ENCODE data around the gene APPBP2. TPM values are rescaled to one million over a fixed set of nuclear protein-coding genes. Genes with fewer than 3 reads are reported as not detected.

Gene APPBP2
- total RNA-seq, 1 donor from 2014 or later = 34.8 TPM

DNA sequence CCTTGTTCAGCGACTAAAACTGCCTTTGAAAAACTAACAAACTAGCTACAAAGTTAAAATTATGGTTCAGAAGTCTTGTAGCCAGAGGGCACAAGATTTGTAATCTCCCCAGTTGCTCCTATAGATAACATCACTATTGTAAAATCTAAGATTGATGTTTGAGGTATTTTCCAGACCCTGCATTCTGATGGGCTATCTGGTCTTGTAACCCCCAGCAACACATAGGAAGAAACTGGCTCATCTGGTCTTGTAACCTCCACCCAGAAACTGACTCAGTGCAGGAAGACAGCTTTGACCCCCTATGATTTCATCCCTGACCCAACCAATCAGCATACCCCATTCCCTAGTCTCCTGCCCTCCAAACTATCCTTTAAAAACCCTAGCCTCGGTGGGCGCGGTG is 116.0 kb downstream of the APPBP2 start:
- H3K27me3 Mint-ChIP-seq (ENCODE audit: unreplicated experiment) = no peaks in the 10 kb centered on the region
- no peak overlapping the region for H3K27ac Mint-ChIP-seq (ENCODE audit: unreplicated experiment)
- no peaks in the 10 kb centered on the region for H3K36me3 Mint-ChIP-seq (ENCODE audit: low read depth, unreplicated experiment)
- H3K4me3 Mint-ChIP-seq (ENCODE audit: unreplicated experiment) = no peak overlapping the region
- no peak for DNase-seq (ENCODE audit: low spot score)
- H3K4me1 Mint-ChIP-seq (ENCODE audit: unreplicated experiment) = no peaks in the 10 kb centered on the region
- H3K9me3 Mint-ChIP-seq (ENCODE audit: unreplicated experiment) = no peaks in the 10 kb centered on the region
- TF ChIP-seq, protein P1, sequence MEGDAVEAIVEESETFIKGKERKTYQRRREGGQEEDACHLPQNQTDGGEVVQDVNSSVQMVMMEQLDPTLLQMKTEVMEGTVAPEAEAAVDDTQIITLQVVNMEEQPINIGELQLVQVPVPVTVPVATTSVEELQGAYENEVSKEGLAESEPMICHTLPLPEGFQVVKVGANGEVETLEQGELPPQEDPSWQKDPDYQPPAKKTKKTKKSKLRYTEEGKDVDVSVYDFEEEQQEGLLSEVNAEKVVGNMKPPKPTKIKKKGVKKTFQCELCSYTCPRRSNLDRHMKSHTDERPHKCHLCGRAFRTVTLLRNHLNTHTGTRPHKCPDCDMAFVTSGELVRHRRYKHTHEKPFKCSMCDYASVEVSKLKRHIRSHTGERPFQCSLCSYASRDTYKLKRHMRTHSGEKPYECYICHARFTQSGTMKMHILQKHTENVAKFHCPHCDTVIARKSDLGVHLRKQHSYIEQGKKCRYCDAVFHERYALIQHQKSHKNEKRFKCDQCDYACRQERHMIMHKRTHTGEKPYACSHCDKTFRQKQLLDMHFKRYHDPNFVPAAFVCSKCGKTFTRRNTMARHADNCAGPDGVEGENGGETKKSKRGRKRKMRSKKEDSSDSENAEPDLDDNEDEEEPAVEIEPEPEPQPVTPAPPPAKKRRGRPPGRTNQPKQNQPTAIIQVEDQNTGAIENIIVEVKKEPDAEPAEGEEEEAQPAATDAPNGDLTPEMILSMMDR (IDR thresholded peaks at IDR 0.05; ENCODE audit: unreplicated experiment) = no peak

DNA sequence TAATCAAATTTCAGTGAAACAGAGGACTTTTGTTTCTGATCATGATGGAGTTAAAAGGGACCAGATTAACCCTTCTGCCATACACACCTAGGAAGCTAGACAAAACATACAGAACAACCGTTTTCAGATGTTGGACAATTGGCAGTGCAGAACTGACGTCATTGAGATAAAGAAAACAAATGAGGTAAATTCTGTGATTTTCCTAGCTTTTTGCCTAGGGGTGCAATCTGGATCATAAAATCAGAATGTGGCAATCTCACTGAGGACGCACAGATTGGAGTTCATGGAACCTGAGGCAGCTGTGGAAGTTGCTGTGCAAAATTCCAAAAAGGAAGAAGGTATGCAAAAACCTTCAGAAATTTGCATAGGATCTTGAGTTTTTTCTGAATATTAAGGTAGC is 119.2 kb downstream of the APPBP2 start:
- no peaks in the 10 kb centered on the region for H3K36me3 Mint-ChIP-seq (ENCODE audit: low read depth, unreplicated experiment)
- H3K27me3 Mint-ChIP-seq (ENCODE audit: unreplicated experiment) = no peaks in the 10 kb centered on the region
- no peaks in the 10 kb centered on the region for H3K9me3 Mint-ChIP-seq (ENCODE audit: unreplicated experiment)
- TF ChIP-seq, protein P1 (IDR thresholded peaks at IDR 0.05; ENCODE audit: unreplicated experiment) = no peak
- DNase-seq (ENCODE audit: low spot score) = no peak
- no peak overlapping the region for H3K4me3 Mint-ChIP-seq (ENCODE audit: unreplicated experiment)
- H3K27ac Mint-ChIP-seq (ENCODE audit: unreplicated experiment) = no peak overlapping the region
- no peaks in the 10 kb centered on the region for H3K4me1 Mint-ChIP-seq (ENCODE audit: unreplicated experiment)

DNA sequence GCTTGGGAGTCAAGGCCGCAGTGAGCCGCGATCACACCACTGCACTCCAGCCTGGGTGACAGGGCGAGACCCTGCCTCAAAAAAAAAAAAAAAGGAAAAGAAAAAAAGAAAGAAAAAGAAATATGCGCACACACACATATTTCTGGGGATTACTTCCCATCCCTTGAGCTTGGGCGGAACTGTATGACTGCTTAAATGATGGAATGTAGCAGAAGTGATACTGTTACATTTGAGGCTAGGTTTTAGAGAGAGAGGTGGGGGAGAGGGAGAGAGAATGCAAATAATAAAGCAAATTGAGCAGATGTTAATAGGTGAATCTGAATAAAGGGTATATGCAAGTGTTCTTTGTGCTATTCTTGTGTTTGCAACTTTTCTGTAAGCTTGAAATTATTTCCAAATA is 122.1 kb downstream of the APPBP2 start:
- Mint-ChIP-seq H3K4me3 (ENCODE audit: unreplicated experiment) (no peak overlapping the region), H3K27me3 (ENCODE audit: unreplicated experiment) (peaks cover 2% of the 10 kb centered on the region), H3K4me1 (ENCODE audit: unreplicated experiment) (peaks cover 3% of the 10 kb centered on the region), H3K27ac (ENCODE audit: unreplicated experiment) (no peak overlapping the region), H3K36me3 (ENCODE audit: low read depth, unreplicated experiment) (no peaks in the 10 kb centered on the region), H3K9me3 (ENCODE audit: unreplicated experiment) (no peaks in the 10 kb centered on the region)
- TF ChIP-seq, protein P1 (IDR thresholded peaks at IDR 0.05; ENCODE audit: unreplicated experiment) = no peak
- DNase-seq (ENCODE audit: low spot score) = no peak

DNA sequence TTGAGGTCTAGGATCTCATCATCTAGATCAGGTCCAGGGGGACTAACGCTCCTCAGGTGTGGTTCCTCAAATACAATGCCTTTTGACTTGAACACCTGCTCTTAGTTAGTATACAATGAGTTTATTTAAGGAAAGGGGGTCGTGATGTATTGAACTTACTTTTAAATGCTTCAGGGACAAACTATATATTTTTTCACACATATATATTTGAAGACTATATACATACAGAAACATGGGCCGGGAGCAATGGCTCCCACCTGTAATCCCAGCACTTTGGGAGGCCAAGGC is 122.6 kb downstream of the APPBP2 start:
- no peak overlapping the region for H3K4me3 Mint-ChIP-seq (ENCODE audit: unreplicated experiment)
- DNase-seq (ENCODE audit: low spot score) = no peak
- peaks cover 5% of the 10 kb centered on the region for H3K4me1 Mint-ChIP-seq (ENCODE audit: unreplicated experiment)
- H3K9me3 Mint-ChIP-seq (ENCODE audit: unreplicated experiment) = no peaks in the 10 kb centered on the region
- H3K27me3 Mint-ChIP-seq (ENCODE audit: unreplicated experiment) = peaks cover 2% of the 10 kb centered on the region
- no peak overlapping the region for H3K27ac Mint-ChIP-seq (ENCODE audit: unreplicated experiment)
- H3K36me3 Mint-ChIP-seq (ENCODE audit: low read depth, unreplicated experiment) = no peaks in the 10 kb centered on the region
- TF ChIP-seq, protein P1 (IDR thresholded peaks at IDR 0.05; ENCODE audit: unreplicated experiment) = no peak

DNA sequence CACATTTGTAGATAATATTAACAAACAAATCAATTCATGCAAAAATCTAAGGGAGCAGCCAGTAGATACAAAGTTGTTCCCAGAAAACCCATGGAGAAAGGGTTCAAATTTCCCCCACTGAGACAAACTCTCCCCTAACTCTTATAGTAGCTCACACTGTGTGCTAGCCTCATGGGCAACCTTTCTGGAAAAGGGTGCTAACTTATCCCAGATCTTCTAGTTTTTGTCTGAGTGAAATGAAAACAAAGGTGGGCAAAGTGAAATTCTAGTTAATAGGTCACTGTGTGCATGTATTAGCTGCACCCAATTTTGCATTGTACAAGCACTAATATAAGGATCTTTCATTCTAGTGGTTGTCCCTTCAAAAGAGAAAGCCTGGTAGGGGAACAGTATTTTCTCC is 124.2 kb downstream of the APPBP2 start:
- H3K36me3 Mint-ChIP-seq (ENCODE audit: low read depth, unreplicated experiment) = no peaks in the 10 kb centered on the region
- peaks cover 9% of the 10 kb centered on the region for H3K4me1 Mint-ChIP-seq (ENCODE audit: unreplicated experiment)
- H3K27me3 Mint-ChIP-seq (ENCODE audit: unreplicated experiment) = peaks cover 2% of the 10 kb centered on the region
- no peak for DNase-seq (ENCODE audit: low spot score)
- TF ChIP-seq, protein P1 (IDR thresholded peaks at IDR 0.05; ENCODE audit: unreplicated experiment) = no peak
- no peak overlapping the region for H3K27ac Mint-ChIP-seq (ENCODE audit: unreplicated experiment)
- H3K9me3 Mint-ChIP-seq (ENCODE audit: unreplicated experiment) = no peaks in the 10 kb centered on the region
- H3K4me3 Mint-ChIP-seq (ENCODE audit: unreplicated experiment) = no peak overlapping the region

Measured in endothelial cell (in vitro differentiated cells).